HepG2 (cell line): ENCODE data around the gene C6orf15. TPM values are rescaled to one million over a fixed set of nuclear protein-coding genes. Genes with fewer than 3 reads are reported as not detected.

Source experiments
- GATAD2A ChIP-seq: IDR thresholded peaks from 2 replicates; pipeline ENCODE4 v1.6.1; 2016
- KLF6 ChIP-seq: IDR thresholded peaks from 2 replicates; pipeline ENCODE4 v1.8.0; 2016; ENCODE audit warnings: missing biosample characterization, missing genetic modification reagents
- MAF1 ChIP-seq: sonication (generic); formaldehyde crosslinking; IDR thresholded peaks from 2 replicates; pipeline ENCODE4 v1.5.0; 2020; ENCODE audit warnings: missing genetic modification reagents, borderline replicate concordance
- MAX ChIP-seq: IDR thresholded peaks from 2 replicates; pipeline ENCODE4 v1.6.1; 2012; ENCODE audit warnings: inconsistent platforms
- MEIS1 ChIP-seq: sonication (generic); formaldehyde crosslinking; IDR thresholded peaks from 2 replicates; pipeline ENCODE4 v1.9.0; 2021; ENCODE audit warnings: mild to moderate bottlenecking, missing genetic modification reagents, moderate library complexity, borderline replicate concordance
- NFYC ChIP-seq: IDR thresholded peaks from 2 replicates; pipeline ENCODE4 v1.6.1; 2016; ENCODE audit warnings: missing genetic modification reagents, missing compliant biosample characterization
- PRDM10 ChIP-seq: sonication (generic); formaldehyde crosslinking; IDR thresholded peaks from 2 replicates; pipeline ENCODE4 v1.4.0; 2020; ENCODE audit warnings: low read depth, missing genetic modification reagents
- RFXAP ChIP-seq: sonication (generic); formaldehyde crosslinking; IDR thresholded peaks from 2 replicates; pipeline ENCODE4 v1.4.0; 2020; ENCODE audit warnings: missing genetic modification reagents, borderline replicate concordance
- RORA ChIP-seq: sonication (generic); formaldehyde crosslinking; IDR thresholded peaks from 2 replicates; pipeline ENCODE4 v1.5.0; 2020; ENCODE audit warnings: mild to moderate bottlenecking, missing genetic modification reagents, moderate library complexity
- SMARCE1 ChIP-seq: fragments of 450-650 bp; IDR thresholded peaks from 2 replicates; pipeline ENCODE4 v1.6.1; 2017; ENCODE audit warnings: borderline replicate concordance
- SNAI1 ChIP-seq: sonication (generic); formaldehyde crosslinking; IDR thresholded peaks from 2 replicates; pipeline ENCODE4 v1.5.0; 2020; ENCODE audit warnings: mild to moderate bottlenecking, missing genetic modification reagents, borderline replicate concordance
- ZFP62 ChIP-seq: sonication (generic); formaldehyde crosslinking; IDR thresholded peaks from 2 replicates; pipeline ENCODE4 v1.4.0; 2020; ENCODE audit warnings: missing genetic modification reagents
- ZNF275 ChIP-seq: sonication (generic); formaldehyde crosslinking; IDR thresholded peaks from 2 replicates; pipeline ENCODE4 v1.8.0; 2022; ENCODE audit warnings: missing genetic modification reagents, mild to moderate bottlenecking, inconsistent platforms, borderline replicate concordance
- ZNF282 ChIP-seq: fragments of 450-650 bp; IDR thresholded peaks from 2 replicates; pipeline ENCODE4 v1.6.1; 2018; ENCODE audit not compliant: partially characterized antibody
- ZNF468 ChIP-seq: sonication (generic); formaldehyde crosslinking; IDR thresholded peaks from 2 replicates; pipeline ENCODE4 v1.8.0; 2022; ENCODE audit warnings: mild to moderate bottlenecking, moderate library complexity, missing genetic modification reagents
- ZNF687 ChIP-seq: sonication (generic); formaldehyde crosslinking; IDR thresholded peaks from 2 replicates; pipeline ENCODE4 v1.5.1; 2020; ENCODE audit warnings: mild to moderate bottlenecking, missing genetic modification reagents, moderate library complexity
- ZNF740 ChIP-seq: sonication (generic); formaldehyde crosslinking; IDR thresholded peaks from 2 replicates; pipeline ENCODE4 v1.4.0; 2020; ENCODE audit warnings: missing genetic modification reagents
- ZNF772 ChIP-seq: sonication (generic); formaldehyde crosslinking; IDR thresholded peaks from 2 replicates; pipeline ENCODE4 v1.5.0; 2020; ENCODE audit warnings: mild to moderate bottlenecking, missing genetic modification reagents
- ZNF790 ChIP-seq: sonication (generic); formaldehyde crosslinking; IDR thresholded peaks from 2 replicates; pipeline ENCODE4 v1.8.0; 2022; ENCODE audit warnings: missing genetic modification reagents, mild to moderate bottlenecking, borderline replicate concordance
- ZNF792 ChIP-seq: IDR thresholded peaks from 2 replicates; pipeline ENCODE4 v1.6.1; 2016
- polyA plus RNA-seq, 8 experiments: library from polyadenylated mRNA; depleted of rRNA in 3 of 8; stranded (reverse) in 7 of 8; unstranded in 1 of 8; fragments of >200 nt; fragmentation: Illumina TruSeq in 4 of 8; extraction: Trizol in 4 of 8; gene quantifications; 2 replicates each; pipeline versions ENCODE4 v1.2.1 to v1.2.3, GENCODE V29; 2011 to 2016; ENCODE audit warnings: low read depth in 4 of 8, missing spikeins in 1 of 8, mixed read lengths in 1 of 8; ENCODE audit not compliant: insufficient read depth in 1 of 8
- total RNA-seq, 5 experiments: library from RNA; depleted of rRNA; stranded (reverse); fragments of >200 nt; fragmentation: Illumina TruSeq; extraction: Trizol; gene quantifications; 2 replicates each; pipeline ENCODE4 v1.2.3, GENCODE V29; 2016; ENCODE audit warnings: low read depth in 1 of 5

The C6orf15 gene
- total and polyA plus RNA-seq, 2 of the 13 experiments (the other 11 are each of a cell fraction or from before 2014, with no cell fraction given): not detected

GRCh38 chr6:31158863-31159855 lies 46.8 kb upstream of the C6orf15 start (continued):
- 0 out of 2 replicates have a peak, but pooled peaks have one; percentile 40 for TF ChIP-seq ZNF275
- TF ChIP-seq PRDM10 (CRISPR knock-in tag): no peak
- TF ChIP-seq RORA (CRISPR knock-in tag): no peak
- TF ChIP-seq SMARCE1: no peak
- TF ChIP-seq ZNF282: no peak
- no peak for TF ChIP-seq KLF6 (CRISPR knock-in tag)
- no peak for TF ChIP-seq ZNF790 (CRISPR knock-in tag)
- no peak for TF ChIP-seq SNAI1 (CRISPR knock-in tag)
- TF ChIP-seq ZFP62 (CRISPR knock-in tag): no peak
- TF ChIP-seq RFXAP: no peak; the same call in 1 of the 2 replicates
- 0 out of 2 replicates have a peak, but pooled peaks have one; percentile 10 for TF ChIP-seq NFYC (CRISPR knock-in tag)
- TF ChIP-seq ZNF468 (CRISPR knock-in tag): no peak
- no peak for TF ChIP-seq MAF1
- TF ChIP-seq MAX: no peak
- TF ChIP-seq MEIS1 (CRISPR knock-in tag): no peak
- peak; percentile 58 for TF ChIP-seq ZNF687 (CRISPR knock-in tag)
- 0 out of 2 replicates have a peak, but pooled peaks have one; percentile 26 for TF ChIP-seq ZNF792 (CRISPR knock-in tag)
- TF ChIP-seq ZNF772: no peak
- peak; percentile 83; the same call in 1 of the 2 replicates for TF ChIP-seq ZNF740 (CRISPR knock-in tag)
- no peak for TF ChIP-seq GATAD2A (CRISPR knock-in tag)
